ENCODE data around the gene MYO3A.

The MYO3A gene

GRCh38 chr10:26216585-26217395, 282.8 kb downstream of the MYO3A start, which contains the start of gene GAD2:
GAD2 (plus strand) TSS chr10:26216774; CDS start chr10:26216810, 36 bp downstream.
- no peak for DNase-seq

GRCh38 chr10:26217396-26218086, 283.5 kb downstream of the MYO3A start:
- DNase-seq, result no peak

DNA sequence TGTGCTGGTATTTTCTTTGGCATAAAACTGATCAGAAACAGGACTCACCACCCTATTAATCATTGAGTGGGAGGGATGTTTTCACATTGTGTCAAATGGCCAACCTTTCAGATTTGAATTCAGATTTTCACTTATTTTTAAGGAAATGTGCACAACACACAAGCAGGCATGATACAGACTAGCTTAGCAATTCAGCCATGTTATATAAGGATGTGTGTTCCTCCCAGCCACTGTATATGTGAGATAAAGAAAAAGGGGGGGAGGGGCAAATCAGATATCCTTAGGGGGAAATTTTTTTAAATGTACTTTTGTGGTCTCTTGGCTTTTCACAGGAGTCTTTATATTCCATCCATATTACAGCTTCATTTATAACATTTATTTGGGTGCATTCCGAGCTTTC, 285.6 kb downstream of the MYO3A start:
- no peak for DNase-seq

DNA sequence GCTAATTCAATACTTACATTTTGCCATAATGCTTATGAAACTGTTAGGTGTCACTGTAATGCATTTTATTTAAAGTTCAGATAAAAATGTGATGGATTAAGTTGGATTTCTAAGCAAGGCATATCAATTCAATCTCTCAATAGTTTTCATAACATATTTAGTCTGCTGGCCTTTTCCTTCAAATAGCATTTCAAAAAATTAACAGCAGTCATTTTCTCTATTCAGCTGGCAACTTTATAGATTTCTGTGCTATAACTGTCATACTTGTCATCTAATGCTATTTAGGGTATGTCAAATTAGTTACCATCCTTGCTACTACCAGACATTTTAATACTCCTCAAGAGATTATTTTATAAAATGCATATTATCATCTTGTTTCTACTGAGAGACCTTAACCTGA, 286.9 kb downstream of the MYO3A start:
- DNase-seq, result no peak

GRCh38 chr10:26221541-26221940, 287.5 kb downstream of the MYO3A start:
- DNase-seq, result no peak

GRCh38 chr10:26222563-26222962, 288.5 kb downstream of the MYO3A start:
- no peak for DNase-seq

DNA sequence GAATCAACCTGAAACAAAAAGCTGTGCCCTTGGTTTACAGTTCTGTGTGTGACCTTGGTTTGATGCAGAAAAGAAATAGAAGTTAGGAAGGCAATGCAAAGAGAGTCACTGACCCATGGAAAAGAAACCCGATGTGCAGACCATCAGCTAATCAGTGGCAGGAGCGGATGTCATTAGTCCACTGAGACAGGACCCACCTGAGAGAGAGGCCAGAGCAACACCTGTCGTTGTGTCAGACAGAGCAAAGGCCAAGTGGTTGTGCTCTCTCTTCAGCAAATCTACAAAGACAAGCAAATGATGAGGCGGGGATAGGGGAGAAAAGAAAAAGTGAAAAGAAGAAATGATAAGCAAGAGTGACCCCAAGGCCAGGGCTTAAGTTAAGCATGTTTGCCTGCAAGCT, 291.3 kb downstream of the MYO3A start:
- DNase-seq, result no peak

DNA sequence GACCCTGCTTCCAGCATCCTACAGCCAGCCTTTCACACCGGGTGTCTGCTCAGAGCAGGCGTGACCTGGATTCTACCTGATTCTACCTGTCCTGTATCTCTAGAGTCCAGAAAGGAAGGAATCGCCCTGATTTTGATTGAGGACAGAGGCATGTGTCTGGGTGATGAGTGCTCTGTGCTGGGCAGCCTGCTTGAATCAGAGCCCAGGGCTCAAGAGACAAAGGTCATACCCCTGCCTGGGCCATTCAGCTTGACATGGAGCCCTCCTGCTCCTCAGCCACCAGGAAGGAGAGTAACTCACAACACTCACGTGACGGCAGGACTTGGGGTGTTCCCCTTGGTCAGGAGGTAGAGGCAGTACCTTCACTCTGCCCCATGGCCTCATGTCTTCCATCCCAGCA, 293.8 kb downstream of the MYO3A start:
- DNase-seq, result no peak

GRCh38 chr10:26232174-26232573, 298.1 kb downstream of the MYO3A start:
- no peak for DNase-seq

- no peak for DNase-seq
Observed at GRCh38 chr10:26235761-26236160, 301.7 kb downstream of the MYO3A start.

DNA sequence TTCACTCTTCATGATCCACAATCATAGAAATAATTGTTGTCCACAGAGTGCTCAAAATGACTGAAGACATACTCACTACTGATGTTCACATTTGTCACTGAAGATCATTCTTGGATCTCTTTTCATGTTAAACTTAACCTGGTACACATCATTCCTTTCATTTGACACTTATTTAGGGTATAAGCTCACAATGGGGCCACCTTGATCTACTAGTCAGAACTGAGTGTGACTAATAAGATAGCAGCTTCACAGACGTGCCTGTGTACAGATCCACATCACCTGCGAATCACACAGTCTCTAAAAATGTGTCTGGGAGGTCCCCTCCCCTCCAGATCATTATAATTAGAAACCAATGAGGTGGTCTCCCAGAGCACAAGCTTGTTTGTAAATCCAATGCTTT, 304.3 kb downstream of the MYO3A start:
- no peak for DNase-seq

DNA sequence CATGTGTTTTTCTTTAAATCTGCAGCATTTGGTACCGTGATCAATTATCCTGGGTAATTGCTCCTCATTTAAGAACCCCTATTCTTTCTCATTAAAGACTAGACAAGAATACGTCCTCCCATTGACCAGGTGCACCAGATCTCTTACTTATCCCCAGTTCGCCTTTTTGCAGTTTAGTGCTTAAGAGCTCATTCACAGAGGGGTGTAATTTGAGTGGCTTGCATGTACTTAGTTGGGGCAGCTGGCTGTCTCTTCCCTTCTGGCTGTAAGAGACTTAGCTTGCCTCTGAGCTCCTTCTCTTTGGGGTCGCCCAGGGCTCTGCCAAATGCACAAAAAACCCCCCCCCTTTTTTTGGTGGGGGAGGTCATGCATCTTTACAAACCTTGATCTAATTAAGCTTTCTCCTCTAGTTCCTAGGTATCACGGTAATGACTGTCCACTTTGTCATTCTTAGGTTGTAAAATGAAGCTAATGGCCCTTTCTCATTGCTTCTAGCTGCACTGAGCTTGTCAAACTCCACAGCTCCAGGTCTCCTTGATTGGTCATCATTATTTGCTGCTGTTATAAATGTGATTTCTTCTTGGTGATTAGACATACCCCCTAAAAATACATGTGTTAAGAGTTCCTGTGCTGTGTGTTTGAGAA, 308.8 kb downstream of the MYO3A start:
- DNase-seq, result no peak

GRCh38 chr10:26243351-26243720, 309.3 kb downstream of the MYO3A start:
- DNase-seq, result no peak

DNA sequence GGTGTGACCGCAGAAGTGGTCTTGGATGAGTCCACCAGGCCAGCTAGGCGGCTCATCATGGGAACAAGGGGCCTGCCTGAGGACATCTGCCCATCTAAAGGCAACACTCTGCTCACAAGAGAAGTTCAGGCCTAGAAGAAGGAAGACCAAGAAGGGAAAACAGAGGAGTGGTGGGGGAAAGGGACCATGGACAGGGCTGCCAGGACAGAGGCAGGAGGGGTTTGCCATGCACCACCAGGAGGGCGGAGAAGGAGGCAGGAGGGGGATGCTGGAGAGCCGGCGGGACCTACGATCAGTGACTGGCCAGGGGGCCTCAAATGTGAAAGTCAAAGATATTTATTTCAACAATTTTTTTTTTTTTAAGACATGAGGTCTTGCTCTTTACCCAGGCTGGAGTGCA, 315.7 kb downstream of the MYO3A start:
- no peak for DNase-seq

GRCh38 chr10:26251925-26252324, 317.9 kb downstream of the MYO3A start:
- DNase-seq, result no peak

GRCh38 chr10:26254616-26255015, 320.6 kb downstream of the MYO3A start:
- DNase-seq, result no peak

DNA sequence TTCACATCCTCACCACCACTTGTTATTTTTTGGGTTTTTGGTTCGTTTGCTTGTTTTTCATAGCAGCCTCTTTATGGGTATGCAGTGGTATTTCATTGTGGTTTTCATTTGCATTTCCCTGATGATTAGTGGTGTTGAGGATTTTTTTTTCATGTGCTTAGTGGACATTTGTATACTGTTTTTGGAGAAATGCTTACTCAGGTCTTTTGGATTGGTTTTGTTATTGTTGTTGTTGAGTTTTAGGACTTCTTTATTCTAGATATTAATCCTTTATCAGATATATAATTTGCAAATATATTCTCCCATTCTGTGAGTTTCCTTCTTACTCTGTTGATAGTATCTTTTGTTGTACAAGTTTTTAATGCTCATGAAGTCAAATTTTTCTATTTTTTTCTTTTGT, 325.3 kb downstream of the MYO3A start:
- DNase-seq, result no peak
